HG03432 (cell line): ENCODE results near the gene VAV1.
"Not testable (repeated sequence)": the region's sequence is repeated elsewhere in the genome, so short reads cannot be mapped to it uniquely, and the experiment has no call there.

Source experiments
- ATAC-seq: cut with Tn5 transposase; IDR thresholded peaks from one replicate; pipeline ENCODE4 v1.9.1; 2021; ENCODE audit warnings: mild to moderate bottlenecking, moderate library complexity; ENCODE audit not compliant: unreplicated experiment

Gene VAV1

DNA sequence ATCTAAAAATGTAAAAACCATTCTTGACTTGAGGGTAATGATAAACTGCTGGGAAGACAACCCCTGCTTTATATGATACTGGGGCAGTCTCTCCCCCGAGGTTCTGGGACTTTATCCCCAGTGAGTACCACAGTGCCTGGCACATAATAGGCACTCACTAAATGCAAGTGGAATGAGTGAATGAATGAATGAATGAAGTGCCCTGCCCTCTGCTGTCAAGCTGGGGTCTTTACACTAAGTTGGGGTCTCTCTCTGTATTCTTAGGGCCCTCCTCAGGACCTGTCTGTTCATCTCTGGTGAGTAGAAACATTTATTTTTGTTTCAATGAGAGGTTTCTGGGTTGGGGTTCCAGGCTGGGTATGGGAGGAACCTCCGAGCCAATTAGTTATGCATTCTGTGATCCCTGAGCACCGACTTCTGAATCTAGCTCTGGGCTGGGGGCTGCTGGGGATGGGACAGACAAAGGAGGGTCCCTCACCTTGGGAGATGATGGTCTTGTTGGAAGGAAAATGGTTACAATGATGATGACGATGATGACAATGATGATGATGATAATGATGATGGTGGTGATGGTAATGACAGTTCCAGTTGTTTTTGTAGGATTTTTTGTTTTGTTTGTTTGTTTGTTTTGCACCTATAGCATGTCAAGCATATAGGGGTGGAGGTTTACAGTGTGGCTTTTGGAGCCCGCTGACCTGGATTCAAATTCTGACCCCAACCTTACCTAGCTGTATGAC, 70.5 kb downstream of the VAV1 start:
- ATAC-seq, result no peak

DNA sequence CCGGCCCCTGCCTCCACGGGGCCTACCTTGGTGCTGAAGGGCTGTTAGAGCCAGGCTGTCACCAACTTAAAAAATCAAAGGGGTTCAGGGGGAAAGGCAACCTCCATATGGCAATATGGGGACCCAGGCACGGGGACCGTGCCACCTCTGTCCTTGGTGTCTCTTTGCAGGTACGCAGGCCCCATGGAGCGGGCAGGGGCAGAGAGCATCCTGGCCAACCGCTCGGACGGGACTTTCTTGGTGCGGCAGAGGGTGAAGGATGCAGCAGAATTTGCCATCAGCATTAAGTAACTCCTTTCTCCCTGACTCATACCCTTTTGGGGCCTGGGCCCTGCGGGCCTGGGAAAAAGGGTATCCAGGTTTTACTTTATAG, 75.3 kb downstream of the VAV1 start:
- ATAC-seq, result no peak

DNA sequence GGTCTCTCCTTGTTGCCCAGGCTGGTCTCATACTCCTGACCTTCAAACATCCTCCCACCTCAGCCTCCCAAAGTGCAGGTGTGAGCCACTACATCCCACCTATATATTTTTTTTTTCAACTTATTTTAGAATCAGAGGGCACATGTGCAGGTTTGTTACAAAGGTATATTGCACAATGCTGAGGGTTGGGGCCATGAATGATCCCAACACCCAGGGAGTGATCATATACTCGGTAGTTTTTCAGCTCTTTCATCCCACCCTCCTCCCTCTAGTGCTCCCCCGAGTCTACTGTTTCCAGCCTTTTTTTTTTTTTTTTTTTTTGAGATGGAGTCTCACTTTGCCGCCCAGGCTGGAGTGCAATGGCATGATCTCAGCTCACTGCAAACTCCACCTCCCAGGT, 76.5 kb downstream of the VAV1 start:
- ATAC-seq, result no peak

DNA sequence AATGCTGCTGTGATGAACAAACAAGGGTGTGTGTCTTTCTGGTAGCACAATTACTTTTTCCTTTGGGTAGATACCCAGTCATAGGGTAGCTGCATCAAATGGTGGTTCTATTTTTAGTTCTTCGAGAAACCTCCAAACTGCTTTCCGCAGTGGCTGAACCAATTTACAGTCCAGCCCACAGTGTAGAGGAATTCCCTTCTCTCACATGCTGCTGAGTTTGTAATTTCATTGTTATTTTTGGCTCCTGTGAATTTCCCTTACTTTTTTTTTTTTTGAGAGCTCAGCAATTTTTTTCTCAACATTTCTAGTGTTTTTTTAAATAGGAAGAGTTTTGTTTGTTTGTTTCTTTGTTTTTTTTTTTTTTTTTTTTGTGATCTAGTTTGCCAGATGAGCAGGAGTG, 77.4 kb downstream of the VAV1 start:
- ATAC-seq, result no peak

DNA sequence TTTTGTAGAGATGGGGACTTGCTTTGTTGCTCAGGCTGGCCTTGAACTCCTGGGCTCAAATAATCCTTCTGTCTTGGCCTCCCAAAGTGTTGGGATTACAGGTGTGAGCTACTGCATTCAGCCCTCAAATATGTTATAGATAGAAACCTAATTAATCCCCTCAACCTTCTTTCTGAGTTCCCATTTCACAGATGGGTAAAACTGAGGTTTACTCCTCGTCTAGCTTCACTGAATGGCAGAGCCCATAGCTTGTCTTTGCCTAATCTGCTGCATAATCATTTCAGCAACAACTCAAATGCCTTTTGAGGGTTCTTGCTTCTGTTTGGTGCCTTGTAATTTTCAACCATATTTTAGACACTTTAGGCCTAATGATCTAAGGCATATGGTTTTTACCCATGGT, 78.9 kb downstream of the VAV1 start:
- no peak for ATAC-seq

DNA sequence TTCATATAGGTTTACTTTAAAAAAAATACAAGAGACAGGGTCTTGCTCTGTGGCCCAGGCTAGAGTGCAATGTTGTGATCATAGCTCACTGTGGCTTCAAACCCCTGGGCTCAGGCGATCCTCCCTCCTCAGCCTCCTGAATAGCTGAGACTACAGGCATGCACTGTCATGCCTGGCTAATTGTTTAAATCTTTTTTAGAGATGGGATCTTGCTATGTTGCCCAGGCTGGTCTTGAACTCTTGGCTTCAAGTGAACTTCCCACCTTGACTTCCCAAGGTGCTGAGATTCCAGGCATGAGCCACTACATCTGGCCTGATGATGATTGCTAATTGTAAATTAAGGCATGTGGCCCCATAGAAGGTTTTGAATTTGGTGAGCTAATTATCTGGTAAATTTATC, 79.5 kb downstream of the VAV1 start:
- ATAC-seq, result no peak

DNA sequence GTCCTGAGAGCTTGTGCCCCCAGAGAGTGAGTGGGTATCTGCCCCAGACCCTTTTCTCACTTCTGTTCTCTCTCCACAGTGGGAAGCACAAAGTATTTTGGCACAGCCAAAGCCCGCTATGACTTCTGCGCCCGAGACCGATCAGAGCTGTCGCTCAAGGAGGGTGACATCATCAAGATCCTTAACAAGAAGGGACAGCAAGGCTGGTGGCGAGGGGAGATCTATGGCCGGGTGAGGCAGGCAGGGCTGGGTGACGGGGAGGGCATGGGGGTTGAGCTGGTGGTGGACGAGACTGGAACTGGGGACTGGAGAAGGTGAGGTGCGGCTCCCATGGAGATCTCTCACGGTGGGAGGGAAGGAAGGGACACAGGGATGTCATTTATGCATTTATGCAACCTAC, 81.4 kb downstream of the VAV1 start:
- ATAC-seq, result no peak

DNA sequence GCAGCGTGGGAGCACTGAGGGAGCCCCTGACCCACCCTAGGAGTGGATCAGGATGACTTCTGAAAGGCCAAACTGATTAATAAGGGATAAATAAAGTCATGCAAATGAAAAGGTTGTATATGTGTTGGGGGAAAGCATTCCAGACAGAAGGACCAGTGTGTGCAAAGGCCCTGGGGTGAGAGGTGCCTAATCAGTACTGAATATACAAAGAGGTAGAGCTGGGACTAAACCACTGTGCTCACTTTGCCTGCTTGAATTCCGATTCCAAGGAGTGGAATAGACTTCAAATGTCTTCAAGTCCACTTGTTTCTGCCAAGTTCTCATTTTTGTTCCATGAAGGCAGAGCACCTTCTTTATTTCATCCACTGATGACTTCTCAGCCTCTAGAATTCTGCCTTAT, 82.2 kb downstream of the VAV1 start:
- no peak for ATAC-seq

DNA sequence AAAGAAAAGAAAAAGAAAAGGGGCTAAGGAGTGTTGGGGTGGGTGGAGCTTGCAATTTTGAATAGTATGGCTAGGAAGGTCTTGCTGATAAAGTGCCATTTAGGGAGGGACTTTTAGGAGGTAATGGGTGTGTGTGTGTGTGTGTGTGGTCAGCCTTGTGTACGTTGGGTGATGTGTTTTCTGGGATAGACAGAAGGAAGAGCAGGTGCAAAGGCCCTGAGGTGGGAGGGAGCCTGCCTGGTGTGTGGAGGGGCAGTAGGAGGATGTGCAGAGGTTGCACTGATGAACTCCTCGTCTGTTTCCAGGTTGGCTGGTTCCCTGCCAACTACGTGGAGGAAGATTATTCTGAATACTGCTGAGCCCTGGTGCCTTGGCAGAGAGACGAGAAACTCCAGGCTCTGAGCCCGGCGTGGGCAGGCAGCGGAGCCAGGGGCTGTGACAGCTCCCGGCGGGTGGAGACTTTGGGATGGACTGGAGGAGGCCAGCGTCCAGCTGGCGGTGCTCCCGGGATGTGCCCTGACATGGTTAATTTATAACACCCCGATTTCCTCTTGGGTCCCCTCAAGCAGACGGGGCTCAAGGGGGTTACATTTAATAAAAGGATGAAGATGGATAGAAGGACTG, 84.4 kb downstream of the VAV1 start:
- ATAC-seq, result no peak

DNA sequence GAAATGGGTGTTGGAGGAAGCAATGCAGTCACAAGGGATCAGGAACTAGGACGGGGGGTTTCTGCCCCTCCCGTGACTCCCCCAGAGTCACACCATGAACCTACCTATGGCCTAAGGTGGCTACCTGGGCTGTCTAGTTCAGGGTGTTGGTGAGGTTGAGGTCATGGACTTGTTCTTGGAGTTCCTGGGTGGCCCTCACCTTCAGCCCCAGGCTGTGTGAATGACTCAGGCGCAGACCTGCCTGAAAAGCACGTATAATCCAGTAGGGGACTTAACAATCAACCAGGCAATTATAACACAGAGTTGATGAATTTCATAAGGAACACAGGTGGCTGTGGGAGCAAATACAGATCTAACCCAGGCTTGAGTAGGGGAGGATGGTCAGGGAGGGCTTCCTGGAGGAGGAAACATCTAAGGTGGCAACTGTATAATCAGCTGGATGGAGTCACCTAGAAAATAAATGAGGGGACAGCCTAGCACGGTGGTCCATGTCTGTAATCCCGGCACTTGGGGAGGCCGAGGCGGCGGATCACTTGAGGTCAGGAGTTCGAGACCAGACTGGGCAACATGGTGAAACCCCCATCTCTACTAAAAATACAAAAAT, 89.3 kb downstream of the VAV1 start:
- ATAC-seq, result no peak

DNA sequence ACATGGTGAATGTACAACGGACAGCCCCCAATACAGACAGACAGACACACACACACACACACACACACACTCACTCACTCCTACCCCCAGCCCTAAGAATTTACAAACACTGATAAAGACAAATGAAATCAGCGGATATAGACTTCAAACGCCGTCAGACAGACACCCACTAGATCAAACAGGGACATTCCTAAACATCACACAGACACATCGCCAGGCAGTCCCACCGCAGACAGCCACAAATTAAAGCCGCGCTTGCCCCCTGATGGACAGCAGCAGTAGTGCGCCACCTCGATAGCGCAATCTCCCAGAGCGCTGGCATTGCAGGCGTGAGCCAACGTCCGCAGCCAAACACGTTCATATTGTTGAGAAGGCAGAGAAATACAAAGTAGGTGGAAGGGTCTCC, 90.2 kb downstream of the VAV1 start:
- ATAC-seq, result peak; percentile 72

DNA sequence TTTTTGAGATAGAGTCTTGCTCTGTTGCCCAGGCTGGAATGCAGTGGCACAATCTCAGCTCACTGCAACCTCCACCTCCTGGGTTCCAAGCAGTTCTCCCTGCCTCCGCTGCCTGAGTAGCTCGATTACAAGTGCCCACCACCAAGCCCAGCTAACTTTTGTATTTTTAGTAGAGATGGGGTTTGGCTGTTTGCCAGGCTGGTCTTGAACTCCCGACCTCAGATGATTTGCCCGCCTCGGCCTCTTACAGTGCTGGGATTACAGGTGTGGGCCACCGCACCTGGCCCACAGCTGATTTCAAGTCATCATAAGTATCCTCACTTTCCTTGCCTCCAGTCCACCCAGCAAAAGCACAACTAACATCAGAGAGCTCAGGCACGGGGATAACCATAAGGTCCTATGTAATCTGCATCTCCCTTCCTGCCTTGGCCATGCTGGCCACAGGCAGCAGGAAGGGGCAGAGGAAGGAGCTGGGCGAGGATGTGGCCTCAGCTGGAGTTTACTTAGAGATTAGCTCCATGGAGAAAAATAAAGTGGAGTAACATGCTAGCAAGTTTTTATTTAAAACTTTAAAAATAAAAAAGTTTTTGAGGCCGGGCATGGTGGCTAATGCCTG, 91.9 kb downstream of the VAV1 start:
- no peak for ATAC-seq

DNA sequence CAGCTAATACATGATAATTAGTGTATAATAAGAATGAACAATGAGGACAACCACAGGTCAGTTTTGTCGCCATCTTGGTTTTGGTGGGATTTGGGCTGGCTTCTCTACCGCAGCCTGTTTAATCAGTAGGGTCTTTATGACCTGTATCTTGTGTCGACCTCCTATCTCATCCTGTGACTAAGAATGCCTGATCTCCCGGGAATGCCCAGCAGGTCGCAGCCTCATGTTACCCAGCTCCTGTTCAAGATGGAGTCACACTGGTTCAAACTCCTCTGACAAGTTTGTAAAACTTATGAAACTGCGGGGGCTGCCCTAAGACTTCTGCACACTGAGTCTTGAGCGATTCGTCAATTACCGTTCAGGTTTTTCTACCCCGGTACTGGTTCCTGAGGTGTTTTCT, 93.3 kb downstream of the VAV1 start:
- no peak for ATAC-seq

DNA sequence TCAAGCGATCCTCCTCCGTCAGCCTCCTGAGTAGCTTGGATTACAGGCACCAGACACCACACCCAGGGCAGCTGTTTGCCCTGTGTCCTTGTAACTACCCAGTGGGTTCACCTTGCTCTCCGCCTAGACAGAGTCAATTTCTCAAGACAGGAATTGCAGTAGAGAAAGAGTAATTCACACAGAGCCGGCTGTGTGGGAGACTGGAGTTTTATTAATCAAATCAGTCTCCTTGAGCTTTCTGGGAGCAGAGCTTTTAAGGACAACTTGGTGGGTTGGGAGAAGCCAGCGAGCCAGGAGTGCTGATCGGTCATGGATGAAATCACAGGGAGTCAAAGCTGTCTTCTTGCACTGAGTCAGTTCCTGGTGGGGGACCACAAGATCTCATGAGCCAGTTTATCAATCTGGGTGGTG, 94.2 kb downstream of the VAV1 start:
- no peak for ATAC-seq

DNA sequence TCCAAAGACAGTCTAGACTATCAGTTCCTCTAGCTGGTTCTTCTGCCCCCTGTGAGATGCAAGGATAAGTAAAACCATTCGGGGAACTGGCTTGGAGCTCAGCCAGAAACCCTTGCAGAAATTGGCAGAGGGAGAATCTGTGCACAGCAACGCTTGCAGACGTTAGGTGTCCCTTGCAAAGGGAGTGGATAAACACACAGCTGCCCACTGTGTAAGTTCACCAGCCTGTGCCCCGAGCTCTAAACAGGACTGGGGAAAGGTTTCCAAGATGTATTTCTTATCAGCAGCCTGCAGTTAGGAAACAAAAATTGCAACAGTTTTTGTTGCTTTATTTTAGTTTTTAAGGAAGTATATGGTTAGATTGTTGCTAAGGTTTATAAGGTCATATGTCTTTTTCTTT, 95.8 kb downstream of the VAV1 start:
- no peak for ATAC-seq

DNA sequence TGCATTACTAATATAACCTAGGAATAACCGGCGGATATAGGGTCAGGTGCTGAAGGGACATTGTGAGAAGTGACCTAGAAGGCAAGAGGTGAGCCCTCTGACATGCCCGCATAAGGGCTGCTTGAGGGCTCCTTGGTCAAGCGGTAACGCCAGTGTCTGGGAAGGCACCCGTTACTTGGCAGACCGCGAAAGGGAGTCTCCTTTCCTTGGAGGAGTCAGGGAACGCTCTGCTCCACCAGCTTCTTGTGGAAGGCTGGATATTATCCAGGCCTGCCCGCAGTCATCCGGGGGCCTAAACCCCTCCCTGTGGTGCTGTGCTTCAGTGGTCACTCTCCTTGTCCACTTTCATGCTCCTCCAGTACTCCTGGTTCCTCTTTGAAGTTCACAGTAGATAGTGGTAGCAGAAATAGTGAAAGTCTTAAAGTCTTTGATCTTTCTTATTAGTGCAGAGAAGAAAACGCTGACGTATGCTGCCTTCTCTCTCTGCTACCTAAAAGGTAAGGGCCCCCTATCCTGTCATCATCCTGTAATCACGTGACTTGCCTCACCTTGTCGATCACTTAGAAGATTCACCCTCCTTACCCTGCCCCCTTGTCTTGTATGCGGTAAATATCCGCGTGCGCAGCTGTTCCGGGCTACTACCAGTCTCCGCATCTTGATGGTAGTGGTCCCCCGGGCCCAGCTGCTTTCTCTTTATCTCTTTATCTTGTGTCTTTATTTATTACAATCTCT, 96.8 kb downstream of the VAV1 start:
- not testable (repeated sequence) for ATAC-seq

DNA sequence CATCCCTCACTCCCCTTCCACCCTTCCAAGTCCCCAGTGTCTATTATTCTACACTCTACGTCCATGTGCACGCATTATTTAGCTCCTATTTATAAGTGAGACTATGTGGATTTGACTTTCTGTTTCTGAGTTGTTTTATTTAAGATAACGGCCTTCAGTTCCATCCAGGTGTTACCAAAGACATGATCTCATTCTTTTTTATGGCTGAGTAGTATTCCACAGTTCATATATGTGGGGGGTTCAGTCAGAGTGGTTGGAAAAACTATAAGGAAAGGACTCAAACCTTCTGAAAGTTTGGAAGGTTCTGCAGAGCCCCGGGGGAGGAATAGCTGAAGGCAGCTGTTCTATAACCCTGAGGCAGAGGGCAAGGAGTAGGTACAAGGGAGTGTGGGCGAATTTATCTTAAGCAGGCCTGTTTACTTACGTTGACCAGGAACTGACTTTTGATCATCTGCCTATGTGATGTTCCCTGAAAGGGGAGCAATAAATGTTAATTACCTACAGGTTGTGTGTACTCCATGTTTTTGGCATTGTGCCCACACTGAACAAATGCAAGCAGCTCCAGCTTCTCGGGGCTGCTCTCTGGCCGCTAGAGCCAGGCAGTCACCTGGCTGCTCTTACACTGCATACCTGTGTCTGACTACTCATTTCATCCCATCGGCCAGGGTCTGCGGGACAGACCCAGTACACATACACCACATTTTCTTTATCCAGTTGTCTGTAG, 101.4 kb downstream of the VAV1 start:
- ATAC-seq, result no peak

DNA sequence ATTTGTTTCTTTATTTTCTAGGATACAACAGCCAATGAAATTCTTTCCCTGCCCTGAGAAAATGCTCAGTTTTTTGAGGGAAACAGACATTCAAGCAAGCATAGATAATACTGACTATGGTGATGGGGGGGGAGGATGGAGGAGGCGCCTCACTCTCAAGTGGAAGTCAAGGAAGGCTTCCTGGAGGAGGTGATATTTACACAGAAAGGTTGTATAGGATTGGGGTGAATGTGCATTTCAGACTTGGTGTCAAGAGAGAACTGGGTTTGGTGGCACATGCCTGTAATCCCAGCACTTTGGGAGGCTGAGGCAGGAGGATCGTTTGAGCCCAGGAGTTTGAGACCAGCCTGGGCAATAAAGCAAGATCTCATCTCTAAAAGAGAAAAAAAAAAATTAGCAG, 102.7 kb downstream of the VAV1 start:
- ATAC-seq, result no peak

DNA sequence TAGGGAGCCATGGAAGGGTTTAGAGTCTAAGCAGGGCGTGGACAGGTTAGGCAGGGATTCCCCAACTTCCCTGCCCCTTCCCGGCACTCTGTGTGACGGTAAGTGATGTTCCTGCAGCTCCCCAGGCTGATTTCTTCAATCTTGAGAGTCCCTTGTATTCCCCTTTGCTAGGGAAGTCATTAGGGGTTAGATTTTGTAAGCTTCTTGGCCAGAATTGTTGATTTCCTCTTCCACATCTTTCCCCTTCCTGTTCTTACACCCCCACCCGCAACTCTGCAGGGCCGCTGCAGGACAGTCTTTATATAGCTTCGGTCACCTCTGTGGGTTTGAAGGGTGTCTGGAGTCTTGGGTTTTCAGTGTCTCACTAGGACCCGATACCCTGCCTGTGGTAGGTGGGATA, 104.2 kb downstream of the VAV1 start:
- ATAC-seq, result no peak

DNA sequence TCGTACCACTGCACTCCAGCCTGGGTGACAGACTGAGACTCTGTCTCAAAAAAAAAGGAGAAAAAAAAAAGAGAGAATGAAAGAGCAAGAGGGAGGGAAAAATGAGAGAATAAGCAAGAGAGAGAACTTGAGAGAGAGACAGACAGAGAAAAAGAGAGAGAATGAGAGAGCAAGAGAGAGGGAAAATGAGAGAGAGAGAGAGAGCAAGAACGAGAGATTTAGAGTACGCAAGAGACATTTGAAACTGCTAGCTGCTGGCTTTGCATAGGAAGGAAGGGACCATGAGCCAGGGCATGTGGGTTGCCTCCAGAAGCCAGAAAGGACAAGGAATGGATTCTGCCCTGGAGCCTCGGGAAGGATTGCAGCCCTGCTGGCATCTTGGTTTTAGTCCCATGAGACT, 105.3 kb downstream of the VAV1 start:
- ATAC-seq, result no peak
